GM20000 (cell line): ENCODE data around the gene OR7C2.

Experiments
- DNase-seq: peaks from one replicate; pipeline ENCODE4 v3.0.0; 2012; ENCODE audit warnings: low spot score
- CTCF ChIP-seq: IDR thresholded peaks from 2 replicates; pipeline ENCODE4 v1.5.1; 2012; ENCODE audit warnings: mild to moderate bottlenecking, control low read depth; ENCODE audit errors: extremely low read depth, missing control alignments

Gene OR7C2

GRCh38 chr19:14959263-14959662, 18.0 kb downstream of the OR7C2 start:
- no peak for TF ChIP-seq CTCF
- no peak for DNase-seq

- DNase-seq, result no peak
- TF ChIP-seq CTCF, result no peak
Measured at GRCh38 chr19:14961956-14962685, 20.8 kb downstream of the OR7C2 start.

- DNase-seq, result no peak
- TF ChIP-seq CTCF, result no peak
Measured at GRCh38 chr19:14968247-14968646, 27.0 kb downstream of the OR7C2 start.

- DNase-seq, result no peak
- no peak for TF ChIP-seq CTCF
Measured at GRCh38 chr19:14971474-14971873, 30.2 kb downstream of the OR7C2 start.

GRCh38 chr19:14972676-14973075, 31.4 kb downstream of the OR7C2 start:
- DNase-seq, result no peak
- TF ChIP-seq CTCF, result no peak

GRCh38 chr19:14974488-14974887, 33.2 kb downstream of the OR7C2 start:
- no peak for DNase-seq
- TF ChIP-seq CTCF, result no peak

GRCh38 chr19:14977128-14977527, 35.8 kb downstream of the OR7C2 start:
- no peak for TF ChIP-seq CTCF
- DNase-seq, result no peak
